SJCRH30 (cell line): Measurements from ENCODE around the gene SEMA3A. TPM values are rescaled to one million over a fixed set of nuclear protein-coding genes. Genes with fewer than 3 reads are reported as not detected.
A peak's percentile ranks its signal among the peaks of the same experiment; 100 is the strongest.

ENCODE experiments used
- DNase-seq, 2 experiments: peaks; one replicate each; pipeline ENCODE4 v3.0.0-alpha.2; 2015 to 2020
- H3K27ac ChIP-seq: fragments of 250-450 bp; sonication (Bioruptor Pico); 2 replicates; pipeline ENCODE4 v1.5.1; 2020; ENCODE audit warnings: mild to moderate bottlenecking, moderate library complexity
- H3K27me3 ChIP-seq: fragments of 250-450 bp; sonication (Bioruptor Pico); 2 replicates; pipeline ENCODE4 v1.5.1; 2020; ENCODE audit warnings: mild to moderate bottlenecking, moderate library complexity
- H3K36me3 ChIP-seq: fragments of 250-450 bp; sonication (Bioruptor Pico); 2 replicates; pipeline ENCODE4 v1.5.1; 2020; ENCODE audit warnings: mild to moderate bottlenecking, moderate library complexity
- H3K4me1 ChIP-seq: fragments of 250-450 bp; sonication (Bioruptor Pico); 2 replicates; pipeline ENCODE4 v1.5.1; 2020; ENCODE audit warnings: mild to moderate bottlenecking, moderate library complexity
- H3K4me3 ChIP-seq: fragments of 250-450 bp; sonication (Bioruptor Pico); 2 replicates; pipeline ENCODE4 v1.5.1; 2020; ENCODE audit warnings: mild to moderate bottlenecking, moderate library complexity
- H3K9me3 ChIP-seq: fragments of 250-450 bp; sonication (Bioruptor Pico); replicated peaks from 2 replicates; pipeline ENCODE4 v1.5.1; 2020; ENCODE audit warnings: mild to moderate bottlenecking, moderate library complexity
- total RNA-seq: library from RNA; depleted of rRNA; stranded (reverse); fragments of >200 nt; shearing (Covaris generic); gene quantifications from 2 replicates; pipeline ENCODE4 v1.2.3, GENCODE V29; 2014

SEMA3A gene
- total RNA-seq, 1 experiment from 2014 or later, result 19.4 TPM

DNA sequence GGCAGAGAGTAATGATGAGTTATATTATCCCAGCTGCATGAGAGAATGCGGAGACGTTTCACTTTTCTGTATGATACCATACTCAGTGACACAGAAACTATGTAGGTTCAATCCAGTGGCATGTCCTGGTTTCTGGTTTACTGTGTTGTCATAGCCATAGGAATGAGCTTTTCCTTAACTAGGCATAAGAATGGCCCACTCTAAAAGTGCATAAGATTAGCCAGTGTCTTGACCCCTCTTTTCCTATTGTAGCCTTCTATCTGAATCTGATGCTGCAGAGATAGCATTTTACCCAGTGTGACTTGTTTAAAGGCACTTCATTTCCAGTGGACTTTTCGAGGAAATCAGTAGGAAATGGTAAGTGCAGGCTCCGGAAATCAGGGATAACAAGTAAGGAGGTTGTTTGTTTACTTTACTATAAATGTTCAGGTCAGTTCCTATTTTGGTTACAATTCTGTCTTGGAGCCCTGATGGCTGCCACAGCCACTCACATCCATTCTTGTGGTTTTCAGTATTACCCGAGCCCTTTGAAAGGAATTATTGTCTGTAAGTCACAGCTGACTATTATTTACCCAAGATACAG is 70.5 kb downstream of the SEMA3A start:
- H3K27me3 ChIP-seq, result no peaks in the 10 kb centered on the region
- H3K27ac ChIP-seq, result peak overlapping the region; percentile 64
- H3K36me3 ChIP-seq, result no peaks in the 10 kb centered on the region
- H3K4me3 ChIP-seq, result peak overlapping the region; percentile 40
- peaks cover 16% of the 10 kb centered on the region for H3K4me1 ChIP-seq
- peak; percentile 54 to 77 for DNase-seq
- no peaks in the 10 kb centered on the region; the same call in 1 of the 2 replicates for H3K9me3 ChIP-seq

DNA sequence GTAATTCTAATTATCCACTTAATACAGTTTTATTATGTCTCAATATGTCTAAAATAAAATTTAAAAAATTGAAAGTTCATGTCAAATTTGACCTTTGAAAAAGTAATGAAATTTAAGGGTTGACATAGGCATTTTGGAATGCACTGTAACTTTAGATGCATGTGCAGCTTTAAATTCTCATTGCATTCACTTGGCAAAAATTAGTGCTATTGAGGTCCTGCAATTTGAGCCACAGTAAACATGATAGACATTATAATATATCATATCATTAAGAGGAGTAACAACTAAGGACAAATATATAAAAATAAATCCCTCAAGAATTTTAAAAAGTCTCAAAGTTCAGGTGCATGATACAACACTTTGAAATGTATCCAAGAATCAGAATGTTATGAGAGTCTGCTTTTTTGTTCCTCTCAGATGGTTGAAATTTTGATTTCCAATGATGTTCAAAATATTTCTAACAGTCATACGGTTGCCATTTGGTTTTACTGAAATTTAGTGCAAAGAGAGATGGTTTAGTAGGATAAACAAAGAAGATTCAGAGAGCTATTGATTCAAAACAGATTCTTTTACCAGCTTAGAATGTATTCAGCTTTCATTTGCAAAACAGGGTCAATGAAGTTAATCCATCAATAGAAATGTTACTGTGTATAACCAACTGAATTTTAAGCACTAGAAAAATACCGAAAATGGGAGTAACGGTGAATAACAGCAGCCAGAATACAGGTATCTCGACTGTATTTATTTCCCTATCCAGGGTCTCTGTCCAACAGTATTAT is 71.8 kb downstream of the SEMA3A start:
- H3K4me1 ChIP-seq, result peaks cover 16% of the 10 kb centered on the region
- H3K27ac ChIP-seq, result no peak overlapping the region
- no peaks in the 10 kb centered on the region for H3K27me3 ChIP-seq
- H3K9me3 ChIP-seq, result no peaks in the 10 kb centered on the region
- DNase-seq, result no peak
- H3K36me3 ChIP-seq, result no peaks in the 10 kb centered on the region
- no peak overlapping the region for H3K4me3 ChIP-seq

- Histone ChIP-seq H3K9me3 (no peaks in the 10 kb centered on the region), H3K4me3 (no peak overlapping the region), H3K27ac (no peak overlapping the region), H3K27me3 (no peaks in the 10 kb centered on the region), H3K36me3 (no peaks in the 10 kb centered on the region), H3K4me1 (peaks cover 28% of the 10 kb centered on the region)
- no peak for DNase-seq
Observed at GRCh38 chr7:84117304-84117703, 77.3 kb downstream of the SEMA3A start.

DNA sequence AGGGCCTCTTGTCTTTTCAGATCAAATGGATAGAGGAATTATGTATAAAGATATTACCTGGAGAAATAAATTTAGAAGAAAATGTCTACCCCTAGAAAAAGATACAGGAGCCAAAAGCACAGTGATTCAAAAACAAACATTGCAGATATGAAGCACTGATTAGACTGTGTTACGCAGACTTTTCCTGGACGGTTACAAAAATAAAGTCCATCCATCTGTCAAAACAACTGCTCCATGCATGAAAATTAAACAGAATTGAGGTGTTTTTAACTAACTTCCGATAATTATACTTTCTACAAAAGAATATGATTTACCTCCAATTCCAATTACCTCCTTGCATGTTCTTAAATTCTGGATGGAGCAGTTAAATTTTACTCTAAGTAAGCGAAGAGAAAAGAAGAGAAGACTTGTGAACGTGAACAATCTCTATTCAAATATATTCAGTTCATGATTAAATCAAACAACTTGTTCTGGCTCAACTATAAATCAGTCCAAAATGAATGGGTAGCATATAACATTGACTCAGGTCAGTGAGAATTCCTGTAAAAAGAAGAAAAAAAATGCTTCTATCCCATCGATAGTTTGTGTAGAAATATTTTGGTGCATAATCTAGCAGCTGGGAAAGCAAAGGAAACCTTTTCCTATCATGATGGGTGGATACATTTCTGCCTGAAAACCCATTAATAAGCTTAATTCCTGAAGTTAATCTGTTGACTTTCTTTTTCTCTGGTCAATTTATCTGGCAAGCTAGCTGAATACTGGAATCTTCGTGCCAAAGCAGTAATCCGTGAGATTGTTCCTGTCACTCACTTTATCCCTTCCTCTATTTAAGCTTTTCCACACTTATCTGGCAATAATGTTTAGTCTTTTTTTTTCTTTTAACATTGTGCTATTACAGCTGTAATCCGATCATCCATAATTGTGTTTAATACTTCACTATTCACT is 80.4 kb downstream of the SEMA3A start:
- Histone ChIP-seq H3K36me3 (no peaks in the 10 kb centered on the region), H3K27me3 (no peaks in the 10 kb centered on the region), H3K27ac (peak overlapping the region; percentile 44), H3K9me3 (no peaks in the 10 kb centered on the region), H3K4me3 (peak overlapping the region; percentile 14), H3K4me1 (peaks cover 27% of the 10 kb centered on the region)
- peak; percentile 8 to 59 for DNase-seq

- H3K4me3 ChIP-seq, result no peak overlapping the region
- H3K36me3 ChIP-seq, result no peaks in the 10 kb centered on the region
- peaks cover 27% of the 10 kb centered on the region for H3K4me1 ChIP-seq
- no peak for DNase-seq
- no peaks in the 10 kb centered on the region for H3K27me3 ChIP-seq
- no peaks in the 10 kb centered on the region for H3K9me3 ChIP-seq
- H3K27ac ChIP-seq, result no peak overlapping the region
Observed at GRCh38 chr7:84113286-84113685, 81.3 kb downstream of the SEMA3A start.

DNA sequence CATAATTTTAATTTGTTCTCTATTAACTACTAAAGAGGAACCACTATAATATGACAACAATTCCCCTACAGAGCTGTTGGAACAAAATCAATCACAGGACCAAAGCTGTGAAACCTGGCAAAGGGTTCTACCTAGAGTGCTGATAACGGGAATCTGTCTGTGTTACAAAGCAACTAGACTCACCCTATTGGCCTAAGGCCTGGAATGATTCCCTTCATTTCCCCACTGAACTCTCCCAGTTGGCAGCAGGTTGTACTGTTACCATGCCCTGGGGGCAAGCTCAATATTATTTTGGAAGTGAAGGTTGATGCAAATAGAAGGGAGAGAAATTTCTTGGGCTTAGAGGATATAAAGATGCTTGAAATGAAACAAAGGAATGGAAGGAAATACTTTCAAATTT is 81.8 kb downstream of the SEMA3A start:
- Histone ChIP-seq H3K4me3 (no peak overlapping the region), H3K4me1 (peaks cover 27% of the 10 kb centered on the region), H3K9me3 (no peaks in the 10 kb centered on the region), H3K27me3 (no peaks in the 10 kb centered on the region), H3K27ac (no peak overlapping the region), H3K36me3 (no peaks in the 10 kb centered on the region)
- DNase-seq, result peak in 1 of 2 experiments; percentile 14

- no peak overlapping the region for H3K27ac ChIP-seq
- no peaks in the 10 kb centered on the region for H3K36me3 ChIP-seq
- H3K9me3 ChIP-seq, result no peaks in the 10 kb centered on the region
- no peak for DNase-seq
- H3K27me3 ChIP-seq, result no peaks in the 10 kb centered on the region
- H3K4me3 ChIP-seq, result no peak overlapping the region
- peaks cover 27% of the 10 kb centered on the region for H3K4me1 ChIP-seq
Observed at GRCh38 chr7:84111842-84112241, 82.7 kb downstream of the SEMA3A start.

GRCh38 chr7:84110400-84110799 is 84.2 kb downstream of the SEMA3A start:
- no peaks in the 10 kb centered on the region for H3K36me3 ChIP-seq
- no peak overlapping the region for H3K4me3 ChIP-seq
- DNase-seq, result no peak
- peaks cover 27% of the 10 kb centered on the region for H3K4me1 ChIP-seq
- no peaks in the 10 kb centered on the region for H3K27me3 ChIP-seq
- no peak overlapping the region for H3K27ac ChIP-seq
- no peaks in the 10 kb centered on the region for H3K9me3 ChIP-seq

GRCh38 chr7:84108787-84109186 is 85.8 kb downstream of the SEMA3A start:
- Histone ChIP-seq H3K36me3 (0 out of 2 replicates have a peak, but pooled peaks cover 2% of the 10 kb centered on the region), H3K4me3 (no peak overlapping the region), H3K27ac (no peak overlapping the region), H3K27me3 (no peaks in the 10 kb centered on the region), H3K9me3 (no peaks in the 10 kb centered on the region), H3K4me1 (peaks cover 12% of the 10 kb centered on the region)
- no peak for DNase-seq

GRCh38 chr7:84108119-84108518 is 86.5 kb downstream of the SEMA3A start:
- Histone ChIP-seq H3K4me1 (peaks cover 5% of the 10 kb centered on the region; the same call in 1 of the 2 replicates), H3K27ac (no peak overlapping the region)
- DNase-seq, result no peak

DNA sequence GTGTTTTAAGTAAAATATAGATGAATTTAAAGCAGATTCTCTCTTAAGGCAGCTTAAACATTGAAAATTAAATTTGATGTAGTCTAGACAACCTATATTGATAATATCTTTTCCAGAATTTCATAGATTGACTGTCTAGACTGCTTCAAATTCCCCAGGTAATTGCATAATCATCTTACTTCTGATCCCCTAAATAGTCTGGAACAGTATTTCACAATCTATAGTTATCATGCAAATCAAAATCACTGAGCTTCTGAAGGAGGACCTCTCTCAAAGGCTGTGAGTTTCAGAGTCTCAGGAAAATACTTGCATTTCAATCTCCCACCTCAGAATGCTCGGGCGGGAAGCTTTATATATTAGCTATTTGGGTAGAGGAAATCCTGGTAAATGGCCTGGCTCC is 87.3 kb downstream of the SEMA3A start:
- Histone ChIP-seq H3K4me3 (no peak overlapping the region), H3K9me3 (no peaks in the 10 kb centered on the region), H3K27ac (no peak overlapping the region), H3K27me3 (no peaks in the 10 kb centered on the region), H3K4me1 (no peaks in the 10 kb centered on the region; the same call in 1 of the 2 replicates), H3K36me3 (0 out of 2 replicates have a peak, but pooled peaks cover 2% of the 10 kb centered on the region)
- no peak for DNase-seq

More at GRCh38 chr7:84108119-84108518, 86.5 kb downstream of the SEMA3A start:
- H3K9me3 ChIP-seq, result no peaks in the 10 kb centered on the region
- H3K4me3 ChIP-seq, result no peak overlapping the region
- H3K27me3 ChIP-seq, result no peaks in the 10 kb centered on the region
- 0 out of 2 replicates have a peak, but pooled peaks cover 2% of the 10 kb centered on the region for H3K36me3 ChIP-seq

GRCh38 chr7:84106291-84106690 is 88.3 kb downstream of the SEMA3A start:
- Histone ChIP-seq H3K4me3 (no peak overlapping the region), H3K9me3 (no peaks in the 10 kb centered on the region), H3K36me3 (0 out of 2 replicates have a peak, but pooled peaks cover 2% of the 10 kb centered on the region), H3K27me3 (no peaks in the 10 kb centered on the region), H3K27ac (no peak overlapping the region), H3K4me1 (no peaks in the 10 kb centered on the region; the same call in 1 of the 2 replicates)
- DNase-seq, result no peak

- Histone ChIP-seq H3K36me3 (0 out of 2 replicates have a peak, but pooled peaks cover 2% of the 10 kb centered on the region), H3K4me1 (no peaks in the 10 kb centered on the region; the same call in 1 of the 2 replicates), H3K4me3 (no peak overlapping the region), H3K27ac (no peak overlapping the region), H3K9me3 (no peaks in the 10 kb centered on the region), H3K27me3 (no peaks in the 10 kb centered on the region)
- DNase-seq, result no peak
Observed at GRCh38 chr7:84105586-84105985, 89.0 kb downstream of the SEMA3A start.

GRCh38 chr7:84104826-84105225 is 89.8 kb downstream of the SEMA3A start:
- no peaks in the 10 kb centered on the region for H3K9me3 ChIP-seq
- H3K27me3 ChIP-seq, result no peaks in the 10 kb centered on the region
- no peaks in the 10 kb centered on the region; the same call in 1 of the 2 replicates for H3K4me1 ChIP-seq
- no peak overlapping the region for H3K4me3 ChIP-seq
- no peak for DNase-seq
- H3K27ac ChIP-seq, result no peak overlapping the region
- 0 out of 2 replicates have a peak, but pooled peaks cover 2% of the 10 kb centered on the region for H3K36me3 ChIP-seq
